H1 (cell line): ENCODE data around the gene MTURN. TPM values are rescaled to one million over a fixed set of nuclear protein-coding genes. Genes with fewer than 3 reads are reported as not detected.

ENCODE experiments used
- CTCF ChIA-PET: fragments of 300-600 bp; sonication (Branson Sonifier 250); formaldehyde crosslinking; loops from one replicate; lab custom pipeline; 2021; ENCODE audit not compliant: partially characterized antibody; lab: Charles Lee
- POLR2A ChIA-PET: fragments of 300-600 bp; sonication (Branson Sonifier 250); formaldehyde crosslinking; loops from one replicate; lab custom pipeline; 2021; ENCODE audit warnings: inconsistent platforms; ENCODE audit not compliant: partially characterized antibody; lab: Charles Lee
- DNase-seq, 2 experiments: peaks; one replicate each; pipeline versions ENCODE4 v3.0.0 to v3.0.0-alpha.2; 2010 to 2022; ENCODE audit warnings: low spot score in 2 of 2, low read depth in 1 of 2, mixed read lengths in 1 of 2
- FAIRE-seq: peaks from 2 replicates; lab custom pipeline; 2011; peaks lifted over from hg19 to GRCh38; lab: Jason Lieb, UNC
- H2AFZ ChIP-seq: 2 replicates; pipeline ENCODE4 v1.8.1; 2012; ENCODE audit warnings: low read length, inconsistent platforms
- H2AK5ac ChIP-seq: 2 replicates; pipeline ENCODE4 v1.6.1; 2013; ENCODE audit warnings: low read depth, low read length
- H2BK120ac ChIP-seq: replicated peaks from 2 replicates; pipeline ENCODE3; 2013; ENCODE audit warnings: low read depth, low read length, inconsistent platforms
- H2BK12ac ChIP-seq: 2 replicates; pipeline ENCODE4 v1.6.1; 2013; ENCODE audit warnings: low read depth, low read length
- H2BK15ac ChIP-seq: 2 replicates; pipeline ENCODE4 v1.6.1; 2013; ENCODE audit warnings: low read length
- H2BK20ac ChIP-seq: 2 replicates; pipeline ENCODE4 v1.6.1; 2013; ENCODE audit warnings: low read length
- H2BK5ac ChIP-seq: 2 replicates; pipeline ENCODE4 v1.6.1; 2013; ENCODE audit warnings: low read depth, low read length
- H3K14ac ChIP-seq: 2 replicates; pipeline ENCODE4 v1.6.1; 2013; ENCODE audit warnings: inconsistent platforms; ENCODE audit not compliant: insufficient read length
- H3K18ac ChIP-seq: 2 replicates; pipeline ENCODE4 v1.6.1; 2013; ENCODE audit warnings: low read length; ENCODE audit errors: extremely low read depth
- H3K23ac ChIP-seq: 2 replicates; pipeline ENCODE4 v1.6.1; 2013; ENCODE audit warnings: inconsistent platforms; ENCODE audit not compliant: insufficient read length
- H3K23me2 ChIP-seq: 2 replicates; pipeline ENCODE4 v1.6.1; 2013; ENCODE audit warnings: low read depth, low read length
- H3K27ac ChIP-seq: 2 replicates; pipeline ENCODE4 v1.6.1; 2011; ENCODE audit warnings: low read depth, low read length, inconsistent platforms
- H3K27me3 ChIP-seq, 4 experiments: replicated peaks in 1 of 4; 1 replicate in 1 of 4; 2 replicates in 3 of 4; pipeline versions ENCODE4 v1.6.1 to v1.8.1; 2011 to 2013; ENCODE audit warnings: low read length in 3 of 4, mild to moderate bottlenecking in 3 of 4, inconsistent platforms in 2 of 4, mixed read lengths in 2 of 4, moderate library complexity in 1 of 4; ENCODE audit not compliant: control insufficient read depth in 3 of 4, insufficient read depth in 3 of 4; ENCODE audit errors: extremely low read depth in 1 of 4
- H3K36me3 ChIP-seq, 4 experiments: 2 replicates each; pipeline versions ENCODE4 v1.6.1 to v1.8.1; 2011 to 2013; ENCODE audit warnings: mild to moderate bottlenecking in 4 of 4, low read length in 3 of 4, moderate library complexity in 2 of 4, control low read depth in 1 of 4, inconsistent platforms in 1 of 4; ENCODE audit not compliant: insufficient read depth in 4 of 4, control insufficient read depth in 2 of 4
- H3K4ac ChIP-seq: replicated peaks from 2 replicates; pipeline ENCODE3; 2013; ENCODE audit warnings: low read length, low read depth, mixed read lengths, inconsistent platforms; ENCODE audit not compliant: insufficient read length
- H3K4me1 ChIP-seq, 4 experiments: replicated peaks in 1 of 4; 1 replicate in 1 of 4; 2 replicates in 3 of 4; pipeline versions ENCODE4 v1.6.1 to v1.8.1; 2011 to 2013; ENCODE audit warnings: low read length in 3 of 4, inconsistent platforms in 2 of 4, mixed read lengths in 1 of 4; ENCODE audit not compliant: insufficient read depth in 4 of 4, control insufficient read depth in 3 of 4
- H3K4me2 ChIP-seq, 2 experiments: 2 replicates each; pipeline versions ENCODE4 v1.6.1 to v1.8.1; 2011 to 2013; ENCODE audit warnings: low read depth in 2 of 2, low read length in 2 of 2, control low read depth in 1 of 2, inconsistent platforms in 1 of 2, mild to moderate bottlenecking in 1 of 2; ENCODE audit not compliant: insufficient read depth in 1 of 2
- H3K4me3 ChIP-seq, 4 experiments: fragments of 200-600, 300-600 bp in 1 of 4; sonication (generic), shearing (Covaris generic), sonication (Bioruptor Twin) in 1 of 4; 2 replicates each; pipeline versions ENCODE4 v1.5.1 to v1.8.1; 2011 to 2016; ENCODE audit warnings: low read length in 4 of 4, low read depth in 3 of 4, control low read depth in 2 of 4, inconsistent platforms in 2 of 4, mild to moderate bottlenecking in 2 of 4, mixed read lengths in 1 of 4, moderate library complexity in 1 of 4; ENCODE audit not compliant: insufficient read depth in 2 of 4; ENCODE audit errors: extremely low read depth in 1 of 4
- H3K56ac ChIP-seq: replicated peaks from 2 replicates; pipeline ENCODE3; 2013; ENCODE audit warnings: low read depth, mild to moderate bottlenecking, mixed read lengths, low read length, inconsistent platforms; ENCODE audit not compliant: insufficient read length
- H3K79me1 ChIP-seq: 2 replicates; pipeline ENCODE4 v1.6.1; 2013; ENCODE audit warnings: low read depth, low read length, control low read depth
- H3K79me2 ChIP-seq, 2 experiments: 2 replicates each; pipeline versions ENCODE4 v1.6.1 to v1.8.1; 2012 to 2013; ENCODE audit warnings: low read length in 2 of 2, mild to moderate bottlenecking in 2 of 2, inconsistent platforms in 1 of 2; ENCODE audit not compliant: insufficient read depth in 2 of 2, control insufficient read depth in 1 of 2
- H3K9ac ChIP-seq, 4 experiments: replicated peaks in 1 of 4; 1 replicate in 1 of 4; 2 replicates in 3 of 4; pipeline versions ENCODE4 v1.6.1 to v1.8.1; 2011 to 2013; ENCODE audit warnings: low read depth in 3 of 4, low read length in 3 of 4, control low read depth in 2 of 4, mild to moderate bottlenecking in 2 of 4, moderate library complexity in 2 of 4, inconsistent platforms in 1 of 4; ENCODE audit errors: extremely low read depth in 1 of 4
- H3K9me3 ChIP-seq, 2 experiments: 2 replicates each; pipeline versions ENCODE4 v1.6.1 to v1.8.1; 2012 to 2013; ENCODE audit warnings: mild to moderate bottlenecking in 2 of 2, moderate library complexity in 2 of 2, control low read depth in 1 of 2, inconsistent platforms in 1 of 2, low read depth in 1 of 2, low read length in 1 of 2, mixed read lengths in 1 of 2; ENCODE audit not compliant: insufficient read depth in 2 of 2
- H4K20me1 ChIP-seq, 2 experiments: replicated peaks in 1 of 2; 2 replicates each; pipeline versions ENCODE3 to v1.8.1; 2011 to 2013; ENCODE audit warnings: inconsistent platforms in 2 of 2, low read length in 2 of 2, mild to moderate bottlenecking in 1 of 2; ENCODE audit not compliant: insufficient read depth in 2 of 2, control insufficient read depth in 1 of 2
- H4K5ac ChIP-seq: 2 replicates; pipeline ENCODE4 v1.6.1; 2013; ENCODE audit warnings: low read length, low read depth, mixed read lengths, inconsistent platforms; ENCODE audit not compliant: insufficient read length
- H4K8ac ChIP-seq: 2 replicates; pipeline ENCODE4 v1.8.0; 2013; ENCODE audit warnings: mild to moderate bottlenecking, moderate library complexity, low read length, inconsistent platforms; ENCODE audit not compliant: insufficient read depth; ENCODE audit errors: extremely low read depth
- H4K91ac ChIP-seq: replicated peaks from 2 replicates; pipeline ENCODE3; 2013; ENCODE audit warnings: low read length, mixed read lengths, inconsistent platforms; ENCODE audit not compliant: insufficient read length
- BRCA1 ChIP-seq: IDR thresholded peaks from 2 replicates; pipeline ENCODE4 v1.6.1; 2012; ENCODE audit warnings: low read depth, low read length, improper control_type of control experiment
- CTBP2 ChIP-seq: IDR thresholded peaks from 2 replicates; pipeline ENCODE4 v1.7.0; 2011; ENCODE audit warnings: borderline replicate concordance, mild to moderate bottlenecking, moderate library complexity, mixed read lengths, low read length; ENCODE audit not compliant: insufficient read depth, insufficient read length
- GABPA ChIP-seq: IDR thresholded peaks from 2 replicates; pipeline ENCODE4 v1.6.1; 2011; ENCODE audit warnings: mild to moderate bottlenecking, low read length, moderate library complexity, borderline replicate concordance; ENCODE audit not compliant: insufficient read depth
- NANOG ChIP-seq: IDR thresholded peaks from 2 replicates; pipeline ENCODE4 v1.6.1; 2011; ENCODE audit warnings: low read length, low read depth, mild to moderate bottlenecking, inconsistent platforms; ENCODE audit not compliant: insufficient read depth, poor library complexity, severe bottlenecking
- NRF1 ChIP-seq: IDR thresholded peaks from 2 replicates; pipeline ENCODE4 v1.6.1; 2011; ENCODE audit warnings: mild to moderate bottlenecking, low read depth, low read length, improper control_type of control experiment
- RBBP5 ChIP-seq: IDR thresholded peaks from 2 replicates; pipeline ENCODE4 v1.7.1; 2012; ENCODE audit warnings: low read depth, mild to moderate bottlenecking, inconsistent platforms, low read length, moderate library complexity, borderline replicate concordance
- RXRA ChIP-seq: IDR thresholded peaks from 2 replicates; pipeline ENCODE4 v1.6.1; 2011; ENCODE audit warnings: low read depth, mild to moderate bottlenecking, low read length, moderate library complexity; ENCODE audit not compliant: insufficient read depth
- SIX5 ChIP-seq: IDR thresholded peaks from 2 replicates; pipeline ENCODE4 v1.6.1; 2011; ENCODE audit warnings: mild to moderate bottlenecking, low read depth, low read length
- TAF1 ChIP-seq: IDR thresholded peaks from 2 replicates; pipeline ENCODE4 v1.6.1; 2011; ENCODE audit warnings: mild to moderate bottlenecking, low read depth, low read length
- TCF12 ChIP-seq: IDR thresholded peaks from 2 replicates; pipeline ENCODE4 v1.6.1; 2011; ENCODE audit warnings: low read depth, mild to moderate bottlenecking, low read length
- YY1 ChIP-seq: IDR thresholded peaks from 2 replicates; pipeline ENCODE4 v1.6.1; 2011; ENCODE audit warnings: low read depth, mild to moderate bottlenecking, low read length
- WGBS, 2 experiments: shearing (Covaris generic) in 1 of 2; methylation state at CpG; one replicate each; pipeline versions ENCODE4 v1.1.6 to v1.1.7; 2013 to 2015; ENCODE audit warnings: low lambda C conversion rate in 2 of 2, mixed read lengths in 2 of 2, inconsistent platforms in 1 of 2, low coverage in 1 of 2, missing lambda C conversion rate in 1 of 2; ENCODE audit not compliant: insufficient replicate concordance in 2 of 2, insufficient coverage in 1 of 2, insufficient read length in 1 of 2; ENCODE audit errors: extremely low coverage in 1 of 2, missing lambda C conversion rate in 1 of 2; 5-methylcytosine and 5-hydroxymethylcytosine counted together
- polyA plus RNA-seq, 7 experiments: library from polyadenylated mRNA; depleted of rRNA in 3 of 7; stranded (reverse) in 5 of 7; unstranded in 2 of 7; fragments of >200 nt in 5 of 7; fragments of 200-250 nt in 2 of 7; gene quantifications; 1 replicate in 5 of 7; 2 replicates in 1 of 7; 4 replicates in 1 of 7; pipeline versions ENCODE4 v1.2.1 to v1.2.3, GENCODE V29; 2011 to 2013; ENCODE audit warnings: missing spikeins in 2 of 7, mixed read lengths in 2 of 7
- total RNA-seq: library from RNA; stranded (reverse); fragmentation: NEBNext Ultra II Directional; extraction: Animal tissue kit (Norgen Biotek cat#: 25700); gene quantifications from 2 replicates; pipeline ENCODE4 v1.2.1, GENCODE V29; 2021
- TF ChIP-seq, protein P1 (sequence below): IDR thresholded peaks from 2 replicates; pipeline ENCODE4 v1.6.1; 2012; ENCODE audit warnings: inconsistent platforms

MTURN gene
- total and polyA plus RNA-seq, 2 of the 8 experiments (the other 6 are each of a cell fraction or from before 2014, with no cell fraction given) = 2.6 to 5.8 TPM

DNA sequence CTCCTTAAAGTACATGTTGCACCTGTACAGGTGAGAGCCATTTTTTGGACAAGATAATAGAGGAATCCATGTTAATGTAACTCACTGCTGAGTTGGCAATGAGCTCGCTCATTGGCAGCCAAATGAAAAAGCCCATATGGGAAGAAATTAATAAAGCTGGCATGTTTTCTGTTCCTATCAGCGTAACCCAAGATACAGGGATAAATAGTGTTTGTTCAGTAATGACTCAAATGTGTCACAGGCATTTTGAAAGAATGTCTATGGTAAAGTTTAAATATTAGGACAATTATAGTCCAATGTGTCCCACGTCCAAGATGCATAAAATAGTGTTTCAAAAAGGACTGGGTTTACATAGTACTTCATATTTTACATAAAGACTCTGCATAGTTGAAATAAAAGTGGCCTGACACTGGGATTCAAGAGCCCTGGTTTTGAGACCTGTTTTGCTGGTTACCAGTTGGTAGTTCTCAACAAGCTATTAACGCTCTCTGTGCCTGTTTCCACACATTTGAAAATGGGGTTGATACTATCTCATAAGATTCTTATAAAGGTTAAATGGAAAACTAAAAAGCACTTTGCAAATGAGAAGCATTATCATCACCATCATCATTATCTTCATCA lies 49.1 kb downstream of the MTURN start:
- no peak overlapping the region for H2BK5ac ChIP-seq
- no peak for TF ChIP-seq SIX5
- TF ChIP-seq, protein P1, sequence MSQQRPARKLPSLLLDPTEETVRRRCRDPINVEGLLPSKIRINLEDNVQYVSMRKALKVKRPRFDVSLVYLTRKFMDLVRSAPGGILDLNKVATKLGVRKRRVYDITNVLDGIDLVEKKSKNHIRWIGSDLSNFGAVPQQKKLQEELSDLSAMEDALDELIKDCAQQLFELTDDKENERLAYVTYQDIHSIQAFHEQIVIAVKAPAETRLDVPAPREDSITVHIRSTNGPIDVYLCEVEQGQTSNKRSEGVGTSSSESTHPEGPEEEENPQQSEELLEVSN = no peak
- TF ChIP-seq NANOG = no peak
- TF ChIP-seq RXRA = no peak
- no peak for TF ChIP-seq TAF1
- TF ChIP-seq CTBP2 = no peak
- no peak for TF ChIP-seq GABPA
- no peak for TF ChIP-seq YY1
- no peak for TF ChIP-seq TCF12
- TF ChIP-seq RBBP5 = no peak
- no peak for TF ChIP-seq NRF1
- TF ChIP-seq BRCA1 = no peak

More for the DNA sequence above, 49.1 kb downstream of the MTURN start:
- Histone ChIP-seq H2BK120ac (no peak overlapping the region), H3K23me2 (no peaks in the 10 kb centered on the region), H3K4me2 (no peak overlapping the region), H2AFZ (no peak overlapping the region), H4K20me1 (no peaks in the 10 kb centered on the region), H3K79me2 (no peaks in the 10 kb centered on the region), H3K36me3 (no peaks in the 10 kb centered on the region), H4K5ac (no peak overlapping the region), H3K4me1 (peaks cover 0 to 4% (median 0%) of the 10 kb centered on the region in 4 experiments; a peak in 2 of 7 replicates), H3K27ac (no peak overlapping the region), H4K91ac (no peak overlapping the region), H3K79me1 (no peaks in the 10 kb centered on the region), H3K14ac (no peak overlapping the region), H2BK15ac (no peak overlapping the region), H3K4ac (no peak overlapping the region), H3K4me3 (no peak overlapping the region), H2BK20ac (no peak overlapping the region), H3K27me3 (no peaks in the 10 kb centered on the region), H3K56ac (no peak overlapping the region), H2AK5ac (no peak overlapping the region), H4K8ac (no peak overlapping the region), H3K9me3 (peaks cover 10 to 11% of the 10 kb centered on the region in 2 experiments), H3K9ac (no peak overlapping the region), H3K23ac (no peak overlapping the region), H3K18ac (no peak overlapping the region), H2BK12ac (no peak overlapping the region)
- ChIA-PET POLR2A (no interaction called here), CTCF (interaction anchor here (0.6 to 4.4 kb wide), 4 partner anchors 12 to 371 kb away, joined by 3 to 22 read pairs (median 3); no protein-coding TSS in a partner anchor)
- FAIRE-seq = no peak
- WGBS, 2 experiments = 93% methylated on average over 4 of the region's 4 CpGs; no CpG with 5 or more reads in 1 of the 2 experiments
- DNase-seq = no peak
